T-helper 17 cell (primary cell): ENCODE results near the gene HDAC4. TPM values are rescaled to one million over a fixed set of nuclear protein-coding genes. Genes with fewer than 3 reads are reported as not detected.

Experiments
- ATAC-seq: fragments of 150-1000 bp; cut with Tn5 transposase; 2 replicates; pipeline ENCODE4 v1.10.0; 2021; ENCODE audit warnings: mild to moderate bottlenecking, moderate library complexity
- DNase-seq, 3 donors: peaks; one replicate each; pipeline versions ENCODE4 v3.0.0 to v3.0.0-alpha.2; 2020 to 2021
- H3K9me3 ChIP-seq: one replicate; pipeline ENCODE4 v1.7.0; 2013; ENCODE audit warnings: low read length, mild to moderate bottlenecking; ENCODE audit not compliant: control insufficient read depth, poor library complexity, severe bottlenecking
- H3K27ac Mint-ChIP-seq: one replicate; pipeline ENCODE4 v1.8.0; 2022; ENCODE audit warnings: mild to moderate bottlenecking, moderate library complexity, mixed read lengths
- H3K27me3 Mint-ChIP-seq: one replicate; pipeline ENCODE4 v1.8.0; 2022; ENCODE audit warnings: mixed read lengths
- H3K36me3 Mint-ChIP-seq: one replicate; pipeline ENCODE4 v1.8.0; 2022; ENCODE audit warnings: low read depth, mixed read lengths
- H3K4me1 Mint-ChIP-seq: one replicate; pipeline ENCODE4 v1.8.0; 2022; ENCODE audit warnings: mild to moderate bottlenecking, mixed read lengths
- H3K4me3 Mint-ChIP-seq: one replicate; pipeline ENCODE4 v1.8.0; 2022; ENCODE audit warnings: mild to moderate bottlenecking, moderate library complexity, mixed read lengths
- total RNA-seq, 4 donors: library from RNA in 2 of 4; stranded (reverse) in 2 of 4; gene quantifications; one replicate each; pipeline ENCODE4 v1.2.3 and lab custom pipeline; 2022 to 2026

Gene HDAC4
- total RNA-seq, 2 donors from 2014 or later: 78.9 to 79.0 TPM

DNA sequence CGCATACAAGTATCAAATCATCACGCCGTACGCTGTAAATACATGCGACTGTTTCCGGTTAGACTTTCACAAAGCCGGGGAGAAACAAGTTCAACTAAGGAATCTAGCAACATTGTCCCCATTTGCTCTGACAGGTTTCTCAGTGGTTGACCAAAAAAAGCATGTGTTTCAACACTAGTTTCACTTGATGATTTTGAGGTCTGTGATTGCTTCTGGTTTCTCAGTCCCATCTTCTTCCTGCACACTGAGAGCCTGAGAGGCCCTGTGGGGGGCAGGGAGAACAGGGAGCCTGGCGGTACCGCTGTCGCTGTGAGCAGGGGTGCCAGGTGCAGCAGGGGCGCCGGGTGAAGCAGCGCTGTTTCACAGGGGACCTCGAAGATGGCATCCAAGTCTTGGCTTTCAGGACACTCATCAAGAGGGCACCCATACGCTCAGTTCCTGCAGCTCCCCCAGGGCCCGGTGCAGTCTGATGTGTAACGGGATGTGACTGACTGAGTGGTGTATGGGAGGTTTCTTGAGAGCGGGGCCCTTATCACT lies 282.1 kb downstream of the HDAC4 start:
- H3K9me3 ChIP-seq: no peaks in the 10 kb centered on the region
- Mint-ChIP-seq H3K4me3 (peak overlapping the region; percentile 79), H3K27me3 (no peaks in the 10 kb centered on the region), H3K36me3 (peaks cover 4% of the 10 kb centered on the region), H3K27ac (peak overlapping the region; percentile 90), H3K4me1 (peaks cover 35% of the 10 kb centered on the region)
- DNase-seq: no peak
- peak; percentile 54 for ATAC-seq

DNA sequence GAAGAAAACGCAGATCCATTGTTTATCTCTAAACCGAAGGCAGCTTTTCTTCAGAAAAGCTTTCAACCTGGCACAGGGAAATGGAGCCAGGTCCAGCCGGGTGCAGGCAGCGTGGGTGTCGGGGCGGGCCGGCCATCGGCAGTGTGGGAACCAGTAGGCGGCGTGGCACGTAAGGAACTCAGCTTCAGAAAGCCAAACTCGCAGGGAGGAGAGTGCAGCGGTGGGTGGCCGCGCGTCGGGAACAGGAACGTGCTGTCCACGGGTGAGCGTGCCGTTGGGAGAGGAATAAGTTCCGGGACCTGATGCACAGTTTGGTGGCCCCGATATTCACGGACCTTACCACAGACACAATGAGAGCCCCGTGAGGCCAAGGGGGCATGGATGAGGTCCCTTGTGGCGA lies 282.6 kb downstream of the HDAC4 start:
- H3K9me3 ChIP-seq: no peaks in the 10 kb centered on the region
- Mint-ChIP-seq H3K27ac (no peak overlapping the region), H3K27me3 (no peaks in the 10 kb centered on the region), H3K4me1 (peaks cover 35% of the 10 kb centered on the region), H3K4me3 (peak overlapping the region; percentile 57), H3K36me3 (peaks cover 4% of the 10 kb centered on the region)
- ATAC-seq (no peak), DNase-seq (no peak)

DNA sequence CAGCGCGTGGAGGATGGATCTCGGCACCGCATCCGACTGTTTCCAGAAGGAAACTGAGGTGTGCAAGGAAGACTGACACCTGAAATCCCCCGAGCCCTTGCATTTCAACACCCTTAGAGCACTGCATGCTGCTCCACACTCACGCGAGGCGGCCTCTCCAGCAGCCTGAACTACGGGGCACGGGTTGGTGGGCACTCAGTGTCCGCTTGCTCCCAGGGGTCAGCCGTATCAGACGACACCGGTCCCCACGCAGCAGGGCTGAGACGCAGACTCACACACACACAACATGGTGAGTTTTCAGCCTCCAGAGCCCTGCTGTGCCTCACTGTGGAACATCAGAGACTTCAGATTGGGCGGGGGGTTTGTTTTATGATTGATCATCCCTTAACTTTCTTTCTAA lies 283.0 kb downstream of the HDAC4 start:
- Mint-ChIP-seq H3K4me3 (peak overlapping the region; percentile 57), H3K27ac (peak overlapping the region; percentile 88), H3K4me1 (peaks cover 35% of the 10 kb centered on the region), H3K27me3 (no peaks in the 10 kb centered on the region), H3K36me3 (peaks cover 4% of the 10 kb centered on the region)
- no peak for ATAC-seq
- no peaks in the 10 kb centered on the region for H3K9me3 ChIP-seq
- no peak for DNase-seq

DNA sequence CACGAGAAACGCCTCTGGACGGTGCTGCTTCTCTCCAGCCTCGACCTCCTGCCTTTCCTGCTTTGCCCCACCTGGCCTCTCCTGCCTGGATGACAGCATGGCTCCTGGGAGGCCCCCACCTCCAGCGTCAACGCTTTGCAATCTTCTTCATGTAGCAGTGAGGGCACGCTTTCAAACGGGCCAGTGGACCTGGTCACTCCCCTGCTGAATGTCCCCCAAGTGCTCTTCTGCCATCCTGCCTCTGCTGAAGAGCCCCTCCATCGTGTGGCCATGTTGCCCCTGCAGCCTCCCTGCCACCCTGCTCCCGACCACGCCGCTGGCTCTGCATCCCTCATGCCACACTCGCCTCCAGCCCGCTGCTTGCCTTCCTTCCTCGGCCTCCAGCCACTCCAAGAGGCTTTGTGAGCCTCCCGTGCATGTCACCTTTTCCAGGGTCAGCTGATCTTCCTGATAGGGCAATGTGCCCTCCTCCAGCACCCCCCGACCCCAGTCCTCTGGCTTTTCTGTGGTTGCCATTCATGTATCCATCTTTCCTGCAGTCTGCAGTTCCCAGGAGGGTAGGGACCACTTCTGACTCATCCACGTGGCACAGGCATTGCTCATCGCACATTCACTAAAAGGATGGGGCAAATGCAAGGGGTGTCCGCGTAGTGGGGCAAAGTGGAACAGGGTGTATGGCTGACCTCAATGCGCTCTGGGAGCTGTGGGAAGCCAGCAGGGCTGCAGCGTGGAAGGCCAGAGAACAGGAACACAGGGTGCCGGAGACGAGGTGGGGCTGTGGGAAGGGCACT lies 284.2 kb downstream of the HDAC4 start:
- Mint-ChIP-seq H3K27ac (peak overlapping the region; percentile 88), H3K36me3 (peaks cover 4% of the 10 kb centered on the region), H3K27me3 (no peaks in the 10 kb centered on the region), H3K4me3 (peak overlapping the region; percentile 60), H3K4me1 (peaks cover 35% of the 10 kb centered on the region)
- no peaks in the 10 kb centered on the region for H3K9me3 ChIP-seq
- no peak for ATAC-seq
- DNase-seq: no peak

DNA sequence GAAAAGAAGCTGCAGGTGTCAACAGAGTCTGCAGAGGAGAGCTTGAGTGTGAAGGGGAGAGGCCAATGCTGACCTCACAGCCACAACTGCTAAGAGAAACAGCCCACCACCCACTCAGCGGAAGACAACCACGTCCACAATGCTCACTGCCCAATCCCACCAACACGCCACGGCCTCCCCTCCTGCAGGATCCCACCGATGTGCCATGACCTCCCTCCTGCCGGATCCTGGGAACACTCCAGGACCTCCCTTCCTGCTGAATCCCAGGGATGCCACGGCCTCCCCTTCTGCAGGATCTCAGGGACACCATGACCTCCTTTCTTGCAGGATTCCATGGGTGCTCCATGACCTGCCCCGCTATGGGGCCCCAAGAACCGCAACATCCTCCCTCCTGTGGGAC lies 285.2 kb downstream of the HDAC4 start:
- Mint-ChIP-seq H3K27me3 (no peaks in the 10 kb centered on the region), H3K27ac (peak overlapping the region; percentile 88), H3K4me1 (peaks cover 31% of the 10 kb centered on the region), H3K36me3 (peaks cover 4% of the 10 kb centered on the region), H3K4me3 (no peak overlapping the region)
- H3K9me3 ChIP-seq: no peaks in the 10 kb centered on the region
- DNase-seq (no peak), ATAC-seq (no peak)

DNA sequence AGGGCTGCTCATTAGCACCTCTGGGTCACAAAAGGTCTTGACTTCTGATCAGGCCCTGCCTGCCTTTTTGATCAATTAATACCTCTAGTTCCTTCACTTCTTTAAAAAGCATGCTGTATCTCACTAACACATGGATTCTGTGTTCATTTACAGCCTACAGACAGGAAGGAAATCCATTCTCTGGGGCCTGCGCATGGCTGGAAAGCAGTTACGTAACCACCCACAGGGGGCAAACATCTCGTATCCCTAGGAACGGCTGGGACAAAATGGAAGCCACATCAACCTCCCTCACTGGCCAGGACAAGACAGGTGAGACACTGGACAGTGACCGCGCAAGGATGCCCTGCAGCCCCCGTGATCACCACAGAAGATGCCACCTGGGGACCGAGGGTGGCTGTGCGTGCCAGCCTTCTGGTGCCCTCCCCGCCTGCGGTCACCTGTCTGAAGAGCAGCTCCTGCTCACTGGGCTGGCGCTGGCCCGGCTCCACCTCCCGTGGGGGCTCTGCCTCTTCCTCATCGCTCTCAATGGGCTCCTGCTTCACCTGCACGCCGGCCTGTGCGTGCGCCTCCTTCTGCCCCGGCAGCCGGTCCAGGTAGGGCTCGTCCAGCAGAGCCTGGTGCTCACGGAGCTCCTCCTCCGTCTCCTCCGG lies 286.1 kb downstream of the HDAC4 start:
- Mint-ChIP-seq H3K27ac (no peak overlapping the region), H3K4me1 (peaks cover 23% of the 10 kb centered on the region), H3K4me3 (no peak overlapping the region), H3K27me3 (no peaks in the 10 kb centered on the region), H3K36me3 (peaks cover 2% of the 10 kb centered on the region)
- no peak for ATAC-seq
- DNase-seq: no peak
- no peaks in the 10 kb centered on the region for H3K9me3 ChIP-seq

DNA sequence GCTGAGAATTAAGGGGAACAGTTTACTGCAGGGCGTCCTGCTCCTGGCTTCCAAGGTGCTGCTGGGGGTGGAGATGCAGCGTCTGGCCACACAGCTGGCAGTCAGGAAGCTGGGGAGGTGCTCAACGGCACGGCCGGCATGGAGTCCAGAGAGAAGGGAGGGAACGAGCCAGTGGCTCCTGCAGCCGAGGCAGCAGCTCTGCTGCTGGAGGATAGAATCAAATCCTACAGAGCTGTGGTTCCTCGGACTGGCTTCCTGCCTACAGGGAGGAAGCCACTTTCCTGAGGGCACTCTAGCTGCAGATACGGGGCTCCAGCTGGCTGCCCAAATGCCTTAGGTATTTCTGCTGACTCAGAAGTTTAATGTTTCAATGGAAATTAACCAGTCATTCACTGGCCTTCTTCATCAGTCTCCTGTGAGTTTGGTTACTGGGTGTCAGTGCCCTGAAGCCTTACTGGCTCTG lies 286.7 kb downstream of the HDAC4 start:
- DNase-seq (no peak), ATAC-seq (no peak)
- Mint-ChIP-seq H3K4me3 (no peak overlapping the region), H3K36me3 (peaks cover 4% of the 10 kb centered on the region), H3K4me1 (peaks cover 18% of the 10 kb centered on the region), H3K27ac (no peak overlapping the region), H3K27me3 (no peaks in the 10 kb centered on the region)
- no peaks in the 10 kb centered on the region for H3K9me3 ChIP-seq

DNA sequence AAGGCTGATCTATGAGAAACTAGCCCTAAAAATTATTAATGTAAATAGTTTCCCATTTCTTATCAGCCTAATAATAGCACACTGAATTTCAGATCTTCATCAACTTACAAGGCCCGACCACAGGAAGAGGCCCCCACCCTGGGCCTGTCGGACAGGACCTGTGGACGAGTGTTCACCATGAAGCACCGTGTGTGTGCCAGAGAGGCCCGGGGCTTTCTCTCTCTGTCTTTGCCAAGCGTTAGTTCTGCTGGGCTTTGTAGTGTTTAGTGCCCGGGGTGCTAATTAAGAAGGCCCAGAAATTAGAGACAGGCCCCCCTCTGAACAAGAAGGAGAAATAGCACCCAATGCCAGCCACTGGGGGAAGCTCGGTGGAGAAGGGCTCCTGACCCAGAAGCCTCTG lies 287.2 kb downstream of the HDAC4 start:
- Mint-ChIP-seq H3K4me1 (peaks cover 14% of the 10 kb centered on the region), H3K27me3 (no peaks in the 10 kb centered on the region), H3K4me3 (no peak overlapping the region), H3K27ac (no peak overlapping the region), H3K36me3 (peaks cover 4% of the 10 kb centered on the region)
- no peak for ATAC-seq
- H3K9me3 ChIP-seq: no peaks in the 10 kb centered on the region
- DNase-seq: no peak

DNA sequence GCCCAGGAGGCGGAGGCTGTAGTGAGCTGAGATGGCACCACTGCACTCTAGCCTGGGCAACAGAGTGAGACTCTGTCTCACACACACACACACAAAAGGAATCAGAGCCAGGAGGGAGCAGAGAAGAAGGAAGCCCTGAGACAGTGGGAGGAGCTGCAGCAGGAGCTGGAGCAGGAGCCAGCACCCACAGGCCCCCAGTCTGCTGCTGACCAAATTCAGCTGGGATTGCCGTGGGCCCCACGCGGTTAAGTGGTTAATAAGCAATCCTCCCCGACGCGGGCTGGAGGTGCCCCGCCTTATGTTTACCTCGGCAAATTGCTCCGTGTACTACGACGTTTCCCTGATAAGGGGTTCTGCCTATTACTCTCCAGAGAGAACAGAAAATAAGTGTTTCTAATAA lies 287.6 kb downstream of the HDAC4 start:
- Mint-ChIP-seq H3K36me3 (peaks cover 4% of the 10 kb centered on the region), H3K27me3 (no peaks in the 10 kb centered on the region), H3K4me3 (no peak overlapping the region), H3K4me1 (peaks cover 14% of the 10 kb centered on the region), H3K27ac (no peak overlapping the region)
- no peak for ATAC-seq
- H3K9me3 ChIP-seq: no peaks in the 10 kb centered on the region
- DNase-seq: no peak

DNA sequence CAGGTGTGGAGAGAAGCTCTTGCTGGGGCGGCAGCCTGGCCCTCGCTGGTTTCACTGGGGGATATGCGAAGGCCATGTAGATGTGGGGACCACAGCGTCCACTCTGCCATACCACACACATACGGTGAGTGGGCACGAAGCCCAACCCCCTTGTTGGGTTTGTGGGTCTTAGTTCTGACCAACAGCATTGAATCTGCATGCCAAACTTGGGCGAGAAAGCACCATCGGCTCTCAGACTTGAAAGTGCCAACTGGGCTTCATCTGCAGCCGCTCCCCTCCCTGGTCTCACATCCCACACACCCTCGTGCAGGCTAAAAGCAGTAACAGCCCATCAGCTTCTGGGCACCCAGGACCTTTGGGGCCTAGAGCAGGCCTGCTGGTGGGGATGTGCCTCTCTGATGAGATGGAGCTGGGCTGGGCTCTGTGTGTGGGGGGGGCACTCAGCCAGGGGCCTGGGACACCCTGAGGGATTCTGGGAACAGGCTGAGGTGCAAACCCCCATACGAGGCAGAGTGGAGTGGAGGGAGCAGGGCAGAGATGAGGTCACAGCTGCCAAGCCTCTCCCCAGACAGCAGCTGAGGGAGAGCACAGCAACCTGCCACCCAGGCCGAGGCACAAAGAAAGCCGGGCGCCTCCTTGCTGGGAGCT lies 288.6 kb downstream of the HDAC4 start:
- no peak overlapping the region for H3K4me3 Mint-ChIP-seq
- no peaks in the 10 kb centered on the region for H3K27me3 Mint-ChIP-seq
- DNase-seq: no peak
- no peaks in the 10 kb centered on the region for H3K9me3 ChIP-seq
- H3K36me3 Mint-ChIP-seq: peaks cover 4% of the 10 kb centered on the region
- ATAC-seq: no peak
- peak overlapping the region; percentile 47 for H3K27ac Mint-ChIP-seq
- H3K4me1 Mint-ChIP-seq: peaks cover 12% of the 10 kb centered on the region

DNA sequence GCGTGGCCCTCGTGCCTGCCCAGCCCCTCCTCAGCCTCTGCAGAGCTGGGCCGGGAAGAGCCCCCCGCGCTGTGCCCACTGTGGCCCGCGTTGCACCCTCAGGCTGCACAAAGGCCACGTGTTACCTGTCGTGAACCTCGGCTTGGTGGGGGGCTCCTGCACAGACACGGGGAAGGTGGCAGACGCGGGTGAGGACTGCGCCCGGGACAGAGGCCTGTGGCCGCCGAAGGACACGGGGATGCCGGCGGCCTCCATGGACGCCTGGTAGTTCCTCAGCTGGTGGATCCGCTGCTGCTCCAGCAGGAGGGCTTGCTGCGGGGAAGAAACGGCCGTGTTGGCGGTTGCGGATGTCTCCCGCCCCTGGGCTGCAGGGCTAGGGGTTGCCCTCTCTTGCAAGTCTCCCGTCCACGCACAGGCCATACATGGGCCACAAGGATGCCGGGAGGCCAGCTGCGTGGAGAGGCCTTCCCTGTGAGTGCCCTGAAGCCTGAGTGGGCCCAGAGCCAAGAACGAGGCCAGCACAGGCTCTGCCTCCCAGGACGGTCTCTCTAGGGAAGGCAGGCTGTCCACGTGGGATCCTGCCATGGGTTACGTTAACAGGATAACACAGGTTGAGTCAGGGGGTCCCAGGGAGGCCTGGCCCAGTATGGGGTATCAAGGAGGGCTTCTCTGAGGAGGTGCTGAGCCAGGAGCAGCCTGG lies 289.3 kb downstream of the HDAC4 start:
- no peaks in the 10 kb centered on the region for H3K9me3 ChIP-seq
- Mint-ChIP-seq H3K36me3 (peaks cover 4% of the 10 kb centered on the region), H3K27ac (peak overlapping the region; percentile 47), H3K27me3 (no peaks in the 10 kb centered on the region), H3K4me3 (no peak overlapping the region), H3K4me1 (peaks cover 7% of the 10 kb centered on the region)
- DNase-seq: no peak
- ATAC-seq: no peak

DNA sequence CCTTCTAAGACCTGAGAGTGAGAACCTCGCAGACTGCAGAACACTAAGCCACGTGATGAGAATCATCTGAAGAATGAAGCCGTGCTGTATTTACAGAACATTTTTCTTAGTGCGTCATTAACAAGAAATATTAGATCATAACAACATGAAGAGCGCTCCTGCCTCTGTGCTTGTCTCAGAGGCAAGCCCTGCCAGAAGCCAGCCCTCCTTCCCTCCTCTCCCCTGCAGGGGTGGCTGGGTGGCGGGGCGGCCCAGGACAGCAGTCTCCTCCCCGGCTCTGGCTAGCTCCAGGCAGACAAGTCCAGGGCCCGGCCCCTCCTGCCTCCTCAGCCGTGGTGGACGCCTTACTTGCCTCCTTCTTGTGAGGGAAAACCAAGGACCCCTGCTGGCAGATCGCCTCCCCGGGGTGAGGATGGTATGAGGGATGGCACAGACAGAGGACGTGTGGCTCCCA lies 290.2 kb downstream of the HDAC4 start:
- no peak overlapping the region for H3K27ac Mint-ChIP-seq
- ATAC-seq: no peak

More for the DNA sequence above, 290.2 kb downstream of the HDAC4 start:
- H3K4me1 Mint-ChIP-seq: no peaks in the 10 kb centered on the region
- peaks cover 4% of the 10 kb centered on the region for H3K36me3 Mint-ChIP-seq
- H3K4me3 Mint-ChIP-seq: no peak overlapping the region
- DNase-seq: no peak
- no peaks in the 10 kb centered on the region for H3K27me3 Mint-ChIP-seq
- no peaks in the 10 kb centered on the region for H3K9me3 ChIP-seq
